ENCODE results near the gene BCAS3. TPM values are rescaled to one million over a fixed set of nuclear protein-coding genes. Genes with fewer than 3 reads are reported as not detected.

Gene BCAS3
- total RNA-seq, 4 donors from 2014 or later, result 18.2 to 60.6 (median 23.4) TPM

- no peak for TF ChIP-seq POLR2A (IDR thresholded peaks at IDR 0.05)
- TF ChIP-seq, protein P1, sequence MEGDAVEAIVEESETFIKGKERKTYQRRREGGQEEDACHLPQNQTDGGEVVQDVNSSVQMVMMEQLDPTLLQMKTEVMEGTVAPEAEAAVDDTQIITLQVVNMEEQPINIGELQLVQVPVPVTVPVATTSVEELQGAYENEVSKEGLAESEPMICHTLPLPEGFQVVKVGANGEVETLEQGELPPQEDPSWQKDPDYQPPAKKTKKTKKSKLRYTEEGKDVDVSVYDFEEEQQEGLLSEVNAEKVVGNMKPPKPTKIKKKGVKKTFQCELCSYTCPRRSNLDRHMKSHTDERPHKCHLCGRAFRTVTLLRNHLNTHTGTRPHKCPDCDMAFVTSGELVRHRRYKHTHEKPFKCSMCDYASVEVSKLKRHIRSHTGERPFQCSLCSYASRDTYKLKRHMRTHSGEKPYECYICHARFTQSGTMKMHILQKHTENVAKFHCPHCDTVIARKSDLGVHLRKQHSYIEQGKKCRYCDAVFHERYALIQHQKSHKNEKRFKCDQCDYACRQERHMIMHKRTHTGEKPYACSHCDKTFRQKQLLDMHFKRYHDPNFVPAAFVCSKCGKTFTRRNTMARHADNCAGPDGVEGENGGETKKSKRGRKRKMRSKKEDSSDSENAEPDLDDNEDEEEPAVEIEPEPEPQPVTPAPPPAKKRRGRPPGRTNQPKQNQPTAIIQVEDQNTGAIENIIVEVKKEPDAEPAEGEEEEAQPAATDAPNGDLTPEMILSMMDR (IDR thresholded peaks at IDR 0.05 in 4 of 5, conservative IDR thresholded peaks at IDR 0.05 in 1 of 5), result no peak
- Histone ChIP-seq H3K4me3 (no peak overlapping the region), H3K9me3 (no peaks in the 10 kb centered on the region), H3K36me3 (no peaks in the 10 kb centered on the region), H3K4me1 (peaks cover 6 to 33% of the 10 kb centered on the region in 2 donors), H3K27me3 (no peaks in the 10 kb centered on the region), H3K27ac (peak overlapping the region in 1 of 4 donors; percentile 28)
- ATAC-seq (no peak), DNase-seq (no peak)
- intact Hi-C loops (cut with DNase I; ENCODE audit: low total_unique reads) (no loop called here), in situ Hi-C loops (cut with MboI; ENCODE audit: low sequenced_read_pairs in 4 of 4) (no loop called here)
These were observed 657.6 kb downstream of the BCAS3 start for GRCh38 chr17:61335105-61335844.

DNA sequence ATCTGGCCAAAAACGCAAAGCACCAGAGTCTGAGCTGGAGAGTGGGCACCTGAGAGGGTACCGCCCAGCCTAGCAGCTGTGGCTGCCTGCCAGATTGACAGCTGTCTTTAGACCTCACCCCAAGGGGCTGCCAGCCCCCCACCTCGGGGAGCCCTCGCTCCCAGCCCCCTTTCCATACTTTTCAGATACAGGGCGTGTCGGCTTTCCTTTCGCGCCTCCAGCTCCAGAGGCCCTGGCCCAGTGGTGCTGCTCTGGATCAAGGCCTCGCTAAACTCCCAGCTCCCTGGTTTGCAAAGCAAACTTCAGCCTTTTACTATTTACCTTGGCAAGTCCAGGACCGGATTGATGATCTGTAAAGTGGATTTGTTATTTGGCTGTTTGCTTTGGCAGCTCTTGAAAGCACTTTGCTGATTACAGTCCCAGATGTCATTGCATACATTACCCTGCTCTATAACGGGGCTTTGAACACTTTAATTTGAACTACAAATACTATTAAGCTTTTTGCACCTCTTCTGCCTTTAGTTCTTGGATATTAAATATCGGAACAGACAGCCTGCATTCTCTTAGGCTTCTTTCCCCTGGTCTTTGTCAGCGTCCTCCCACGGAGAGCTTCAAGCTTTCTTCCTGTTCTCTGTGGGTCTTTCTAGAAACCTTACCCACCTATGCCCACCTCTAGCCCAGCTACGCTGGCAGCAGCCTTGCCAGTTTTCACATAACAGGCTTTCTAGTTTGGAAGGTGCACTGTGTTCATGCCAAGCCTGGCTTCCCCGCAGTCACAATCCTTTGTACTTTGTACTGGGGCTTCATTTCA is 658.4 kb downstream of the BCAS3 start:
- Histone ChIP-seq H3K4me1 (peaks cover 6 to 26% of the 10 kb centered on the region in 2 donors), H3K9me3 (no peaks in the 10 kb centered on the region), H3K27ac (peak overlapping the region in 1 of 4 donors; percentile 28), H3K27me3 (no peaks in the 10 kb centered on the region), H3K4me3 (no peak overlapping the region), H3K36me3 (no peaks in the 10 kb centered on the region)
- no peak for ATAC-seq
- intact Hi-C loops (cut with DNase I; ENCODE audit: low total_unique reads) (no loop called here), in situ Hi-C loops (cut with MboI; ENCODE audit: low sequenced_read_pairs in 4 of 4) (no loop called here)
- TF ChIP-seq POLR2A (IDR thresholded peaks at IDR 0.05), result no peak
- TF ChIP-seq, protein P1 (IDR thresholded peaks at IDR 0.05 in 4 of 5, conservative IDR thresholded peaks at IDR 0.05 in 1 of 5), result no peak
- no peak for DNase-seq

DNA sequence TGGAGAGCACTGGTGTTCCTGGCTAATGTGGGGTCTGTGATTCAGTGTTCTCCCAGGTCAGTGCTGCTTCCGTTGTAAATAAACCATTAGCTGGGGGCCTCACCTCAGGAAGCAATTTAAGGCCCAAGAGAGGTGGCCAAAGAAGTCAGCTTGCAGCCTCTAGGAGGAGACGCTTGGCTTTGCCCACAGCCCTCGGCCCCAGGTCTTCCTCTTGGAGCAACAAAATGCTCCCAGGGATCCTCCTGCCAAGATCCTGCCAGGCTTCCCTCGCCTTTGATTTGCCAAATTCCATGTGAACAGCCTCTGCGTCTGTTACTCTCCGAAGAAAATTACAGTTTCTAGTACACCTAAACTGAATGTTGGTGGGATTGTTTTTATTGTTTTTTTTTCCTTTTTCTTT is 659.6 kb downstream of the BCAS3 start:
- no peaks in the 10 kb centered on the region for H3K36me3 ChIP-seq
- TF ChIP-seq, protein P1 (IDR thresholded peaks at IDR 0.05 in 4 of 5, conservative IDR thresholded peaks at IDR 0.05 in 1 of 5), result no peak
- TF ChIP-seq POLR2A (IDR thresholded peaks at IDR 0.05), result no peak
- no peak for DNase-seq
- H3K9me3 ChIP-seq, result no peaks in the 10 kb centered on the region
- H3K27ac ChIP-seq, result peak overlapping the region in 2 of 4 donors; percentile 16 to 18
- in situ Hi-C loops (cut with MboI; ENCODE audit: low sequenced_read_pairs in 4 of 4) (no loop called here), intact Hi-C loops (cut with DNase I; ENCODE audit: low total_unique reads) (no loop called here)
- ATAC-seq, result no peak
- peaks cover 6 to 13% of the 10 kb centered on the region in 2 donors for H3K4me1 ChIP-seq
- H3K4me3 ChIP-seq, result no peak overlapping the region
- H3K27me3 ChIP-seq, result no peaks in the 10 kb centered on the region

- DNase-seq (no peak), ATAC-seq (no peak)
- Histone ChIP-seq H3K4me1 (peaks cover 6 to 12% of the 10 kb centered on the region in 2 donors), H3K4me3 (no peak overlapping the region), H3K36me3 (no peaks in the 10 kb centered on the region), H3K9me3 (no peaks in the 10 kb centered on the region), H3K27ac (peak overlapping the region; percentile 16 to 28 (median 20)), H3K27me3 (no peaks in the 10 kb centered on the region)
- TF ChIP-seq, protein P1 (IDR thresholded peaks at IDR 0.05 in 4 of 5, conservative IDR thresholded peaks at IDR 0.05 in 1 of 5), result no peak
- no peak for TF ChIP-seq POLR2A (IDR thresholded peaks at IDR 0.05)
- intact Hi-C loops (cut with DNase I; ENCODE audit: low total_unique reads), result no loop called here
- in situ Hi-C loops (cut with MboI; ENCODE audit: low sequenced_read_pairs in 4 of 4), result no loop called here
These were observed 660.5 kb downstream of the BCAS3 start for GRCh38 chr17:61338000-61338798.
